OCI-LY7 (cell line): ENCODE results near the gene TXLNG. TPM values are rescaled to one million over a fixed set of nuclear protein-coding genes. Genes with fewer than 3 reads are reported as not detected.

Experiments used
- BruUV-seq: library from RNA; stranded (reverse); fragments of 400-500 nt; replicated peaks from 2 replicates; lab custom pipeline; 2021; lab: Mats Ljungman, UMichigan
- CTCF ChIA-PET: fragments of 300-600 bp; sonication (Branson Sonifier 250); formaldehyde crosslinking; loops from one replicate; lab custom pipeline; 2022; ENCODE audit warnings: antibody characterized with exemption; ENCODE audit not compliant: unreplicated experiment; lab: Charles Lee
- POLR2A ChIA-PET: fragments of 300-600 bp; sonication (Branson Sonifier 250); formaldehyde crosslinking; loops from one replicate; lab custom pipeline; 2022; ENCODE audit warnings: antibody characterized with exemption; lab: Charles Lee
- DNase-seq: peaks from one replicate; pipeline ENCODE4 v3.0.0-alpha.2; 2015; ENCODE audit warnings: low spot score
- H2AFZ ChIP-seq: fragments of 200-600 bp; sonication (generic), shearing (Covaris generic); 2 replicates; pipeline ENCODE4 v1.6.1; 2014; ENCODE audit warnings: mild to moderate bottlenecking, antibody characterized with exemption, low read length, moderate library complexity
- H3K27ac ChIP-seq: fragments of 200-600 bp; sonication (generic); 2 replicates; pipeline ENCODE4 v1.5.1; 2014; ENCODE audit warnings: mixed run types, low read depth, mild to moderate bottlenecking, moderate library complexity, low read length, inconsistent platforms; ENCODE audit not compliant: poor library complexity, severe bottlenecking
- H3K36me3 ChIP-seq: fragments of 200-600 bp; sonication (generic); 2 replicates; pipeline ENCODE4 v1.6.1; 2014; ENCODE audit warnings: mild to moderate bottlenecking, antibody characterized with exemption, low read length, moderate library complexity, mixed read lengths; ENCODE audit not compliant: insufficient read depth
- H3K4me1 ChIP-seq: fragments of 200-600 bp; sonication (generic); 2 replicates; pipeline ENCODE4 v1.5.1; 2014; ENCODE audit warnings: mild to moderate bottlenecking, low read length; ENCODE audit not compliant: insufficient read depth, poor library complexity, severe bottlenecking
- H3K4me2 ChIP-seq: fragments of 200-600 bp; sonication (generic); 2 replicates; pipeline ENCODE4 v1.6.1; 2014; ENCODE audit warnings: mild to moderate bottlenecking, low read length
- H3K4me3 ChIP-seq: fragments of 200-600 bp; sonication (generic); 2 replicates; pipeline ENCODE4 v1.5.1; 2014; ENCODE audit warnings: mild to moderate bottlenecking, low read depth, low read length; ENCODE audit not compliant: poor library complexity, severe bottlenecking
- H3K79me2 ChIP-seq: fragments of 200-600 bp; sonication (generic); 2 replicates; pipeline ENCODE4 v1.6.1; 2016; ENCODE audit warnings: low read depth, mild to moderate bottlenecking, low read length, moderate library complexity, mixed read lengths; ENCODE audit not compliant: insufficient read depth
- H3K9me2 ChIP-seq: fragments of 200-600 bp; sonication (generic); 2 replicates; pipeline ENCODE4 v1.6.1; 2016; ENCODE audit warnings: mild to moderate bottlenecking, low read length, mixed read lengths; ENCODE audit not compliant: insufficient read depth
- H3K9me3 ChIP-seq: fragments of 200-600 bp; sonication (generic); 2 replicates; pipeline ENCODE4 v1.6.1; 2014; ENCODE audit warnings: mild to moderate bottlenecking, mixed run types, low read length, mixed read lengths
- H4K20me1 ChIP-seq: fragments of 200-600 bp; sonication (generic); 2 replicates; pipeline ENCODE4 v1.6.1; 2014; ENCODE audit warnings: mild to moderate bottlenecking, antibody characterized with exemption, low read length, moderate library complexity, mixed read lengths; ENCODE audit not compliant: insufficient read depth
- CTCF ChIP-seq: fragments of 200-600 bp; sonication (generic); conservative IDR thresholded peaks from 2 replicates; pipeline ENCODE4 v1.5.1; 2014; ENCODE audit warnings: mild to moderate bottlenecking, antibody characterized with exemption, low read length, moderate library complexity, mixed read lengths
- EZH2phosphoT487 ChIP-seq: fragments of 200-600 bp; sonication (generic); IDR thresholded peaks from 2 replicates; pipeline ENCODE4 v1.6.1; 2018; ENCODE audit warnings: low read depth, borderline replicate concordance, mild to moderate bottlenecking, mixed run types, antibody characterized with exemption, low read length, moderate library complexity, mixed read lengths
- intact Hi-C: fragments of 100-400 bp; cut with micrococcal nuclease; formaldehyde crosslinking; loops from one replicate; pipeline ENCODE4 v1.10.0; 2022; ENCODE audit not compliant: unreplicated experiment
- total RNA-seq, 2 experiments: library from RNA; depleted of rRNA in 1 of 2; stranded (reverse); fragments of >200 nt in 1 of 2; shearing (Covaris generic) in 1 of 2; gene quantifications; 2 replicates each; pipeline ENCODE4 v1.2.3, GENCODE V29; 2014 to 2022

Gene TXLNG
- total RNA-seq, 2 experiments from 2014 or later: 16.9 to 22.0 TPM

GRCh38 chrX:16796298-16796697 is 10.0 kb downstream of the TXLNG start:
- no peaks in the 10 kb centered on the region for H3K4me1 ChIP-seq
- no peaks in the 10 kb centered on the region for H3K9me3 ChIP-seq
- peaks cover 72% of the 10 kb centered on the region for H3K36me3 ChIP-seq
- TF ChIP-seq EZH2phosphoT487: no peak
- TF ChIP-seq CTCF: no peak
- BruUV-seq: no TSS peak
- H2AFZ ChIP-seq: no peak overlapping the region
- ChIA-PET POLR2A (interaction anchor here (0.6 to 3.6 kb wide), 3 partner anchors 11 to 86 kb away, joined by 3 to 13 read pairs (median 4); no protein-coding TSS in a partner anchor), CTCF (no interaction called here)
- H4K20me1 ChIP-seq: no peaks in the 10 kb centered on the region
- H3K4me3 ChIP-seq: no peak overlapping the region
- intact Hi-C loops: no loop called here
- H3K9me2 ChIP-seq: no peaks in the 10 kb centered on the region
- peaks cover 79% of the 10 kb centered on the region for H3K79me2 ChIP-seq
- H3K27ac ChIP-seq: no peak overlapping the region
- no peak for DNase-seq
- H3K4me2 ChIP-seq: no peak overlapping the region

DNA sequence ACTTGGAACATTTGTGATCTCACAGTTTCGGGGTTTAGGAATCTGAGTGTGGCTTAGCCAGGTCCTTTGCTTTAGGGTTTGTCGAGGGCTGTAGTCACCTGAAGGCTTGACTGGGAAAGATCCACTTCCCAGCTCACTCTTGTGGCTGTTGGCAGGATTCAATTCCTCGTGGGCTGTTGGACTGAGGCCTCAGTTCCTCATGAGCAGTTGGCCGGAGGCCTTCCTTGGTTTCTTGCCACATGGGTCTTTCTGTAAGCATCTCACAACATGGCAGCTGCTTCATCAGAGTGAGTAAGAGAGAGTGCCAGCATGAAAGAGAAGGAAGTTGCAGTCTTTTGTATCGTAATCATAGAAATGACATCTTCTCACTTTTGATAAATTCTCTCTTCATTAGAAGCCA is 11.1 kb downstream of the TXLNG start:
- intact Hi-C loops: no loop called here
- Histone ChIP-seq H3K36me3 (peaks cover 68% of the 10 kb centered on the region), H3K4me3 (no peak overlapping the region), H2AFZ (no peak overlapping the region), H4K20me1 (no peaks in the 10 kb centered on the region), H3K9me2 (no peaks in the 10 kb centered on the region), H3K4me2 (no peak overlapping the region), H3K79me2 (peaks cover 76% of the 10 kb centered on the region), H3K9me3 (no peaks in the 10 kb centered on the region), H3K4me1 (no peaks in the 10 kb centered on the region), H3K27ac (no peak overlapping the region)
- TF ChIP-seq EZH2phosphoT487: no peak
- TF ChIP-seq CTCF: no peak
- BruUV-seq: no TSS peak
- ChIA-PET CTCF (no interaction called here), POLR2A (interaction anchor here (0.6 to 3.6 kb wide), 3 partner anchors 10 to 24 kb away, joined by 4 to 13 read pairs (median 6); no protein-coding TSS in a partner anchor)
- no peak for DNase-seq

DNA sequence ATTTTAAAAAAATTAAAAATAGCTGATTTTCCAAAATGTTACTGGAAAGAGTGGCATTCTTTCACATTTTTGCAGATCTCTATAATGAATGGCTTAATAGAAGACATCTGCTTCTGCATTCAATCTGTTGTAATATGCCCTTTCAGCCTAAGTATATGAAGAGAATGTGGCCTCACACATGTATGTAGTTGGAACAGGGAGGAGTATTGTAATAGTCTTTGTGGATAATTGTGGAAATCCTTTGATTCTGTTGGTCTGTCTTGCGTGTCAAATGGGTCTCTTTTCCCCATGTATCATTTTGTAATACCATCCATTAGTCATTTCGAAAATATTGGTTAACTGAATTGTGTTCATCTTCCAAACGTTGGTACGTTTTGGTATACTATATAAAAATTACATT is 11.6 kb downstream of the TXLNG start:
- H2AFZ ChIP-seq: no peak overlapping the region
- H3K4me3 ChIP-seq: no peak overlapping the region
- H3K27ac ChIP-seq: no peak overlapping the region
- H4K20me1 ChIP-seq: no peaks in the 10 kb centered on the region
- no TSS peak for BruUV-seq
- H3K36me3 ChIP-seq: peaks cover 72% of the 10 kb centered on the region
- H3K9me3 ChIP-seq: no peaks in the 10 kb centered on the region
- H3K9me2 ChIP-seq: no peaks in the 10 kb centered on the region
- peaks cover 76% of the 10 kb centered on the region for H3K79me2 ChIP-seq
- TF ChIP-seq EZH2phosphoT487 (no peak), CTCF (no peak)
- DNase-seq: no peak
- H3K4me2 ChIP-seq: no peak overlapping the region
- peaks cover 1% of the 10 kb centered on the region for H3K4me1 ChIP-seq
- intact Hi-C loops: no loop called here
- CTCF ChIA-PET: no interaction called here
- POLR2A ChIA-PET: interaction anchor here (0.6 to 3.6 kb wide), 3 partner anchors 9 to 23 kb away, joined by 4 to 13 read pairs (median 6); no protein-coding TSS in a partner anchor
